HTERT RPE-1 (cell line): ENCODE measurements around the gene CPNE4.
"Not testable (repeated sequence)": the region's sequence is repeated elsewhere in the genome, so short reads cannot be mapped to it uniquely, and the experiment has no call there.

ENCODE experiments used
- in situ Hi-C: fragments of 300-500 bp; cut with MboI; formaldehyde crosslinking; loops from 4 replicates; pipeline ENCODE4 v1.14.3; 2020; ENCODE audit warnings: low sequenced_read_pairs

The CPNE4 gene

GRCh38 chr3:131486545-131486944 lies 548.3 kb downstream of the CPNE4 start:
- in situ Hi-C loops, result not testable (repeated sequence)

- in situ Hi-C loops, result no loop called here
Measured at GRCh38 chr3:131485119-131485518, 549.7 kb downstream of the CPNE4 start.

- in situ Hi-C loops, result no loop called here
Measured at GRCh38 chr3:131484496-131485111, 550.2 kb downstream of the CPNE4 start.
